ENCODE measurements around the gene RBFOX2.

DNA sequence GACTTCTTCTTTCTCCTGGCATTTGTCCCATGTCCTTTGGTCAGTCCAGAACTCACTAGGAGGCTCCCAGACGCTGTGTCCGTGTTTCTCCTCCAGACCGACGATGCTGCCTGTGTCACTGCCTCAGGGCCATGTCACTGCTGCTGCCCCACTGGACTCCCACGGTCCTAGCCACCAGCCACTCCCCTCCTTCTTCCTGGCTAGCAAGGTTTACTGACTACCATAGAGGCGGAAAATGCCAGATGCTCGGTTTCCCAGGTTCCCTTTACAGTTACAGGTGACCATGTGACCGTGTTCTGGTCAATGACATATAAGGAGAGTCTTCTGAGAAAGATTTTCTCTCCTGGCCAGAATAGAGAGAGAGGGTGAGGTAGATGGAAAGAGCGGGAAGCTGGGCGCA, 40.7 kb upstream of the RBFOX2 start:
- TF ChIP-seq, protein P1, sequence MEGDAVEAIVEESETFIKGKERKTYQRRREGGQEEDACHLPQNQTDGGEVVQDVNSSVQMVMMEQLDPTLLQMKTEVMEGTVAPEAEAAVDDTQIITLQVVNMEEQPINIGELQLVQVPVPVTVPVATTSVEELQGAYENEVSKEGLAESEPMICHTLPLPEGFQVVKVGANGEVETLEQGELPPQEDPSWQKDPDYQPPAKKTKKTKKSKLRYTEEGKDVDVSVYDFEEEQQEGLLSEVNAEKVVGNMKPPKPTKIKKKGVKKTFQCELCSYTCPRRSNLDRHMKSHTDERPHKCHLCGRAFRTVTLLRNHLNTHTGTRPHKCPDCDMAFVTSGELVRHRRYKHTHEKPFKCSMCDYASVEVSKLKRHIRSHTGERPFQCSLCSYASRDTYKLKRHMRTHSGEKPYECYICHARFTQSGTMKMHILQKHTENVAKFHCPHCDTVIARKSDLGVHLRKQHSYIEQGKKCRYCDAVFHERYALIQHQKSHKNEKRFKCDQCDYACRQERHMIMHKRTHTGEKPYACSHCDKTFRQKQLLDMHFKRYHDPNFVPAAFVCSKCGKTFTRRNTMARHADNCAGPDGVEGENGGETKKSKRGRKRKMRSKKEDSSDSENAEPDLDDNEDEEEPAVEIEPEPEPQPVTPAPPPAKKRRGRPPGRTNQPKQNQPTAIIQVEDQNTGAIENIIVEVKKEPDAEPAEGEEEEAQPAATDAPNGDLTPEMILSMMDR (IDR thresholded peaks at IDR 0.05): no peak
- TF ChIP-seq EZH2 (IDR thresholded peaks at IDR 0.05; ENCODE audit: borderline replicate concordance, insufficient read depth, low read depth, low read length, poor library complexity, severe bottlenecking): no peak

Measured in B cell (primary cell).